H1 (cell line): ENCODE data around the gene PHC3. TPM values are rescaled to one million over a fixed set of nuclear protein-coding genes. Genes with fewer than 3 reads are reported as not detected.

ENCODE experiments used
- ASH2L ChIP-seq: fragments of 200-600, 300-600 bp; sonication (generic); IDR thresholded peaks from one replicate; pipeline ENCODE4 v1.7.1; 2017; ENCODE audit warnings: low read length
- CHD7 ChIP-seq: fragments of 300-600 bp; sonication (generic); IDR thresholded peaks from 2 replicates; pipeline ENCODE4 v1.7.1; 2012; ENCODE audit warnings: low read length, moderate library complexity, mild to moderate bottlenecking, inconsistent platforms; ENCODE audit not compliant: insufficient replicate concordance
- EZH2 ChIP-seq: fragments of 200-600 bp; sonication (generic); IDR thresholded peaks from 2 replicates; pipeline ENCODE4 v1.7.1; 2012; ENCODE audit warnings: low read depth, mild to moderate bottlenecking, moderate library complexity, low read length, inconsistent platforms; ENCODE audit not compliant: severe bottlenecking
- GABPA ChIP-seq: IDR thresholded peaks from 2 replicates; pipeline ENCODE4 v1.6.1; 2011; ENCODE audit warnings: mild to moderate bottlenecking, low read length, moderate library complexity, borderline replicate concordance; ENCODE audit not compliant: insufficient read depth
- KDM1A ChIP-seq: fragments of 200-600, 300-600 bp; sonication (generic); IDR thresholded peaks from 2 replicates; pipeline ENCODE4 v1.7.1; 2016; ENCODE audit warnings: mild to moderate bottlenecking, low read length, borderline replicate concordance
- KDM5A ChIP-seq: fragments of 200-600 bp; IDR thresholded peaks from 2 replicates; pipeline ENCODE4 v1.7.1; 2012; ENCODE audit warnings: mild to moderate bottlenecking, low read length, inconsistent platforms, mixed read lengths
- RAD21 ChIP-seq, 2 experiments: IDR thresholded peaks in 1 of 2; conservative IDR thresholded peaks in 1 of 2; 2 replicates each; pipeline ENCODE4 v1.6.1; 2011; ENCODE audit warnings: low read depth in 2 of 2, low read length in 2 of 2, improper control_type of control experiment in 1 of 2, inconsistent platforms in 1 of 2, mild to moderate bottlenecking in 1 of 2, moderate library complexity in 1 of 2
- SAP30 ChIP-seq: fragments of 300-600 bp; sonication (generic); IDR thresholded peaks from 2 replicates; pipeline ENCODE4 v1.7.1; 2012; ENCODE audit warnings: low read length, moderate library complexity, mild to moderate bottlenecking, inconsistent platforms; ENCODE audit not compliant: insufficient read depth, insufficient replicate concordance
- polyA plus RNA-seq, 7 experiments: library from polyadenylated mRNA; depleted of rRNA in 3 of 7; stranded (reverse) in 5 of 7; unstranded in 2 of 7; fragments of >200 nt in 5 of 7; fragments of 200-250 nt in 2 of 7; gene quantifications; 1 replicate in 5 of 7; 2 replicates in 1 of 7; 4 replicates in 1 of 7; pipeline versions ENCODE4 v1.2.1 to v1.2.3, GENCODE V29; 2011 to 2013; ENCODE audit warnings: missing spikeins in 2 of 7, mixed read lengths in 2 of 7
- total RNA-seq: library from RNA; stranded (reverse); fragmentation: NEBNext Ultra II Directional; extraction: Animal tissue kit (Norgen Biotek cat#: 25700); gene quantifications from 2 replicates; pipeline ENCODE4 v1.2.1, GENCODE V29; 2021
- TF ChIP-seq, protein P1 (sequence below): IDR thresholded peaks from 2 replicates; pipeline ENCODE4 v1.6.1; 2012; ENCODE audit warnings: low read length, inconsistent platforms

Gene PHC3
- total and polyA plus RNA-seq, 2 of the 8 experiments (the other 6 are each of a cell fraction or from before 2014, with no cell fraction given): 26.4 to 29.2 TPM

DNA sequence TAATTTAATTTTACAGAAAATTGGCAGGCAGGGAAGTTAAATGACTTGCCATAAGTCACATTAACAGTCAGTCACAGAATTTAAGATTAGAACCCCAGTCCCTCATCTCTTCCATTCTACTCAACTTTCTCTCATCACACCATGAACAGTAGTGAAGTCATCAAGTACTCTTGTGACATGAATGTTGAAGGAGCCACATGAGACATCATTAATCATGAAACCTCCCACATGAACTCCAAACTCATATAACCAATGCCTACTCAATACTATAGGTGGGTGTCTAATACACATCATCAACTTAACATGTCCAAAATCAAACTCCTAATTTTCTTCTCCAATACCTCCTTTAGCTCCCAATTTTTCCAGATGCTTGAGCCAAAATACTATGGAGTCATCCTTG, 19.5 kb downstream of the PHC3 start (continued):
- TF ChIP-seq, protein P1, sequence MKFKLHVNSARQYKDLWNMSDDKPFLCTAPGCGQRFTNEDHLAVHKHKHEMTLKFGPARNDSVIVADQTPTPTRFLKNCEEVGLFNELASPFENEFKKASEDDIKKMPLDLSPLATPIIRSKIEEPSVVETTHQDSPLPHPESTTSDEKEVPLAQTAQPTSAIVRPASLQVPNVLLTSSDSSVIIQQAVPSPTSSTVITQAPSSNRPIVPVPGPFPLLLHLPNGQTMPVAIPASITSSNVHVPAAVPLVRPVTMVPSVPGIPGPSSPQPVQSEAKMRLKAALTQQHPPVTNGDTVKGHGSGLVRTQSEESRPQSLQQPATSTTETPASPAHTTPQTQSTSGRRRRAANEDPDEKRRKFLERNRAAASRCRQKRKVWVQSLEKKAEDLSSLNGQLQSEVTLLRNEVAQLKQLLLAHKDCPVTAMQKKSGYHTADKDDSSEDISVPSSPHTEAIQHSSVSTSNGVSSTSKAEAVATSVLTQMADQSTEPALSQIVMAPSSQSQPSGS: no peak
- TF ChIP-seq KDM5A (no peak), CHD7 (no peak), KDM1A (no peak), RAD21 (IDR thresholded peaks at IDR 0.05 in 1 of 2, conservative IDR thresholded peaks at IDR 0.05 in 1 of 2; ENCODE audit: low read depth in 2 of 2, low read length in 2 of 2) (no peak), SAP30 (no peak), GABPA (no peak), EZH2 (no peak), ASH2L (no peak)
